BLaER1 treated with 17β-estradiol and CSF1 and Interleukin-3, amounts not matched to agents 10 nM and 100 nM (cell line): ENCODE results near the gene TMEM175.

Experiments
- H3K27ac ChIP-seq, 11 experiments: shearing (Covaris generic); formaldehyde crosslinking; 2 replicates each; pipeline ENCODE4 v1.8.1; 2022
- H3K27me3 ChIP-seq, 11 experiments: shearing (Covaris generic); formaldehyde crosslinking; 2 replicates each; pipeline ENCODE4 v1.8.1; 2022
- H3K36me3 ChIP-seq, 11 experiments: shearing (Covaris generic); formaldehyde crosslinking; 2 replicates each; pipeline ENCODE4 v1.8.1; 2022
- H3K4me1 ChIP-seq, 10 experiments: shearing (Covaris generic); formaldehyde crosslinking; 2 replicates each; pipeline ENCODE4 v1.8.1; 2022
- H3K4me2 ChIP-seq, 11 experiments: shearing (Covaris generic); formaldehyde crosslinking; 2 replicates each; pipeline ENCODE4 v1.8.1; 2022
- H3K4me3 ChIP-seq, 10 experiments: shearing (Covaris generic); formaldehyde crosslinking; 2 replicates each; pipeline ENCODE4 v1.8.1; 2022
- H3K9ac ChIP-seq, 11 experiments: shearing (Covaris generic); formaldehyde crosslinking; 2 replicates each; pipeline ENCODE4 v1.8.1; 2022
- H3K9me3 ChIP-seq, 11 experiments: shearing (Covaris generic); formaldehyde crosslinking; replicated peaks in 1 of 11; 2 replicates each; pipeline ENCODE4 v1.8.1; 2022
- H4K20me1 ChIP-seq, 11 experiments: shearing (Covaris generic); formaldehyde crosslinking; 2 replicates each; pipeline ENCODE4 v1.8.1; 2022
- Cebpa-rat ChIP-seq, 11 experiments: shearing (Covaris generic); IDR thresholded peaks; 2 replicates each; pipeline ENCODE4 v1.8.1; 2022

The TMEM175 gene

DNA sequence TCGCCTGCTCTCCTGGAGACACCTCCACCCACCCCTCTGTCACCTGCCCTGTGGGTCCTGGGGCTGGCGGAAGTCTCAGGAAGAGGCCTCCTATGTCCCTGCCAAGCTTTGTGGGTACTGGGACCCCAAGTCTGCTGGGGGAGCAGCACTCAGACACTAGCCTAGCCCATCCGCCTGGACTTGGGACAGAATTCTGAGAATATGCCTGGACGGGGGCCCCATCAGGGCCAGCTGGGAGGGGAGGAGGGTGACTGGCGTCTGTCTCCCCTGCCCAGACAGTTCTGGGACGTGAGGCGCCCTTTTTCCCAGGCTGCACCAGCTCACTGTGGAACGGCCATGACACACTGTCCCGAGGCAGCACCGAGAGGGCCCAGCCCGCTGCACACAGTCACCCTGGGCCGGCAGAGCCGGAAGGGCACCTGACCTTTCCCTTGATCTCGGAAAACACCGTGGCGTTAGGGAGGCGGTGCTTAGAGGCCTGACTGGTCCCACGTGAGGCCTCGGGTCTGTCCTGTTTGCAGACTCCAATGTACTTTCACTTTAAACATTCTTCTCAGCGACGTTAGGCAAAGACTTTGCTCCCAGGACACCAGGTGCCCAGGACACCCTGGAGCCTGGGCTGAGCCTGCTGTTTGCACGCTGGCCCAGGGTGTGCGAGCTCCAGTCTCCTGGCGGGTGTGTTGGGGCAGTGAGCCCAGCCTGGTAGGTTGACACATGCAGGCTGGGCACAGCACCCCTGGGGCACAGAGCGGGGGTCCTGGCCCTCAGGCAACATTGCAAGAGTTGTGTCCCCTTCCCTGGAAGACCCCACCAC, 60.2 kb downstream of the TMEM175 start:
- no peak for TF ChIP-seq Cebpa-rat (IDR thresholded peaks at IDR 0.05)
- peak overlapping the region in 1 of 11 experiments; percentile 31; a peak in 1 of 22 replicates for H3K9ac ChIP-seq
- no peak overlapping the region for H3K27ac ChIP-seq
- H3K36me3 ChIP-seq: peaks cover 0 to 31% (median 25%) of the 10 kb centered on the region in 11 experiments; a peak in 17 of 22 replicates
- no peak overlapping the region for H3K4me3 ChIP-seq
- H3K4me1 ChIP-seq: peaks cover 11 to 27% (median 19%) of the 10 kb centered on the region in 10 experiments; a peak in 19 of 20 replicates
- H3K9me3 ChIP-seq: no peaks in the 10 kb centered on the region
- peaks cover 24 to 31% (median 25%) of the 10 kb centered on the region in 11 experiments for H3K27me3 ChIP-seq
- no peak overlapping the region for H3K4me2 ChIP-seq
- H4K20me1 ChIP-seq: peaks cover 15 to 96% (median 86%) of the 10 kb centered on the region in 11 experiments; a peak in 21 of 22 replicates

DNA sequence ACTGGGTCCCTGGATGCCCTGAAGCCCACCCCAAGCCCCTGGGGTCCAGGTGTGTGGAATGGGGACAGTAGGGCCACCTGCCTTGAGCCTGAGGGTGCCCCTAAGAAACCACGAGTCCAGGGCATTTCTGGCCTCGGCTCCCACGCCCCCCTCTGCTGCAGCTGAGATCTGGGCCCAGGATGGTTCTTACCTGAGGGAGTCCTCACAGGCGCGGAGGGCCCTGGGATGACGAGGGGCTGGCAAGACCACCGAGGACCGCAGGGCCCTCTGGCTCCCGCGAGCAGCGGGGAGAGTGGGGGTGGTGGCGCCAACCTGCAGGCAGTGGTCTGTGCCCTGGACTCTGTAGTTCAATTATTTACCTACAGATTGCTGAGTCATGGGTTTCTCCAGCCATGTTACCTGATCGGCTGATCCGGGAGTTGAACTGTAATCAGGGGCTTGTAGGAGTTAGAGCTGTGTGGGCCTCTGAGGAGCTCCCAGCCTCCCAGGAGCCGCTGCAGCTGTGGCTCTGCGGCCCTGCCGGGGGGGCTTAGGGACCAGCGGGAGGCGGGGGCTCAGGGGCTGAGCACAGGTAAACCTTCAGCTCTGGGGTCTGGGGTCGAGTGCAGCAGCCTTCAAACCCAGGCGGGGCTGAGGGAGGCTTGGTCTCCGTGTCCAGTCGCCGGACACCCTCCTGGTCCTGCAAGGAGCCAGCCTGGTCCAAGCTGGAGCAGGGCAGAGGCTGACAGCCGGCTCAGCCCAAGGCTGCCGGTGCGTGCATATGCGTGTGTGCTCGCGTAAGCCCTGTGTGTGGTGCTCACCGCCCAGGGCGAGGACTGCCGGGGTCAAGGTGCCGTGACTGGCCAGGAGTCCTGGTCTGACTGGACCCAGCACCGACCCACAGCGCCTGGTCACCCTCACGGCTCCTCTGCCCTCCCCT, 61.1 kb downstream of the TMEM175 start, which contains the start of gene SLC26A1:
SLC26A1 (minus strand) TSS at position 294 of the 919 bp plus-strand sequence. CDS start 1,701 bp downstream, outside the sequence.
- H3K9ac ChIP-seq: peak within 1 kb of the TSS in 1 of 11 experiments; percentile 31; a peak in 1 of 22 replicates
- no peaks in the 10 kb centered on the region for H3K9me3 ChIP-seq
- peaks cover 0 to 31% (median 25%) of the 10 kb centered on the region in 11 experiments; a peak in 17 of 22 replicates for H3K36me3 ChIP-seq
- H3K27me3 ChIP-seq: peaks cover 33 to 39% (median 34%) of the 10 kb centered on the region in 11 experiments
- H3K27ac ChIP-seq: no peak within 1 kb of the TSS
- peaks cover 19 to 96% (median 86%) of the 10 kb centered on the region in 11 experiments; a peak in 21 of 22 replicates for H4K20me1 ChIP-seq
- TF ChIP-seq Cebpa-rat (IDR thresholded peaks at IDR 0.05): no peak
- peaks cover 6 to 22% (median 18%) of the 10 kb centered on the region in 10 experiments; a peak in 18 of 20 replicates for H3K4me1 ChIP-seq
- H3K4me3 ChIP-seq: no peak within 1 kb of the TSS
- H3K4me2 ChIP-seq: no peak within 1 kb of the TSS

DNA sequence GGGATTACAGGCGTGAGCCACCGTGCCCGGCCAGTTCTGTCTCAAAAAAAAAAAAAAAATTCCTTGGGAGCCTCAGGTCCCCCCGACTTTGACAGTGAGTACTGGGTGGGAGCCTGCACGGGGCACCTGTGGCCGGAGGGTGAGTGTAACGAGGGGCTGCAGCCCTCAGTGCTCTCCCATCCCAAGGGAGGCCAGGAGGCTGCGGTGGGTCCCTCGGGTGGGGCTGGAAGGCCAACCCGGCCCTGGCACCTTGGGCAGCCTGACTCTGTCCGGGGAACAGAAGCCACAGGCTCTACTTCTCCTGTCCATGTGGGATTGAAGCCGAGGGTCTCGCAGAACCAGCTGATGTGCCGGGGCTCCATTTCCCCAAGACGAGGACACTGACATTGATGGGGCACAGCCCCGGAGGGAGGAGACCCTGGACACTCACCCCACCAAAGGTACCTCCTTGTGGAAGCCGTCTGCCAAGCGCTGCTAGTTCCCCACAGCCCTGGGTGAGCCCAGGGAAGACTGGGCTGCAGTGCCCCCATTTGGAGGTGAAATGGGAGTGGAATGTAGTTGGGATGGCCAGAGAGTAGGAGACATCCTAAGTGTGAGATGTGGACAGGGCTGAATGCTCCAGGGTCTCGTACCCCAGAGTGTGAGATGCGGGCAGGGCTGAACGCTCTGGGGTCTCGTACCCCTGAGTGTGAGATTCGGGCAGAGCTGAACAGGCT, 63.2 kb downstream of the TMEM175 start:
- Histone ChIP-seq H3K9ac (no peak overlapping the region), H3K27ac (no peak overlapping the region), H4K20me1 (peaks cover 19 to 96% (median 84%) of the 10 kb centered on the region in 11 experiments; a peak in 21 of 22 replicates), H3K4me2 (no peak overlapping the region), H3K4me3 (no peak overlapping the region), H3K4me1 (peaks cover 12 to 36% (median 26%) of the 10 kb centered on the region in 10 experiments; a peak in 18 of 20 replicates), H3K27me3 (peaks cover 54 to 60% (median 55%) of the 10 kb centered on the region in 11 experiments), H3K36me3 (peaks cover 0 to 16% (median 12%) of the 10 kb centered on the region in 11 experiments; a peak in 15 of 22 replicates), H3K9me3 (no peaks in the 10 kb centered on the region)
- no peak for TF ChIP-seq Cebpa-rat (IDR thresholded peaks at IDR 0.05)

DNA sequence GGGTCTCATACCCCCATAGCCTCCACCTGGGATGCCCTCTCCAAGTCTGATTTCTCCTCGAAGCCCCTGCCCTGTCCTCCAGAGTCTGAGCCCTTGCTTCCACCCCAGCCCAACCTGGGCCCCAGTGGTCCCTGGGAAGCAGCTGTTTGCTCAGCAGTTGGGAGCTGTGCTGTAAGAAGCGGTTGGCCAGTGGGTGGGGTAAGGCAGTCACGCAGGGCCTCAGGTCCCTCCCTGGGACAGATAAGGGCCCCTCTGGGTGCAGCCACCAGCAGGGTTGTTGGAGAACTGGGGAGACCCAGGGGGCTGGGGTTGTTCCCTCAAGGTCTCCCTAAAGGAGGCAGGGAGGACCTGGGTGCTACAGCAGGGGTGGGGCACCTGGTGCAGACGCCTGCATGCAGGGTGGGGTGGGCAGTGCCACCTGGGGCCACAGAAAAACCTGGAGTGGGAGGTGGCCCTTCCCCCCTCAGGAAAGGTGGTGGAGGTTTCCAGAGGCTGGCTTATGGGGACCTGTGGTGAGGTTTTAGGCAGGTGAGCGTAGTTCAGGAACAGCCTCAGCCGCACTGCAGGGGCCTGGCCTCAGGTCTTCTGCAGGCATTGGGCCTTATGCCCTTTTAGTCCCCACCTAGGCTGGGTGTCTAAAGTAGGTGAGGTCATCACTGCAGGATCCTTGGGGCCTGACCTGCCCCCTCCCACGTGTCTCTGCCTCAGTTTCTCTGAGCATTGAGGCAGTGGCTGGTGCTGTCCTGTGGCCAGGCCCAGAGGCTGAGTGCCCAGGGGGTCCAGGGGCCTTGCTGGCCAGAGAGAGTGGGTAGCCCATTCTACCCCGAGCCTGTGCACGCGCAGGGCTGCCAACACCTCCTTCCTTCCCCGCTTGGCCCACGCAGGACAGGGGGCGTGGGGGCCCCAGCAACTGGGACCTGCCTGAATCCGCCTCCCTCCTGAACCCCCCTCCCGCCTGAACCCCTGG, 64.1 kb downstream of the TMEM175 start:
- Histone ChIP-seq H3K27me3 (peaks cover 62 to 69% (median 63%) of the 10 kb centered on the region in 11 experiments), H3K4me3 (no peak overlapping the region), H4K20me1 (peaks cover 19 to 96% (median 78%) of the 10 kb centered on the region in 11 experiments; a peak in 21 of 22 replicates), H3K4me2 (peak overlapping the region in 4 of 11 experiments; percentile 14 to 94 (median 86); a peak in 2 of 22 replicates), H3K9ac (no peak overlapping the region), H3K9me3 (no peaks in the 10 kb centered on the region), H3K36me3 (peaks cover 0 to 8% (median 4%) of the 10 kb centered on the region in 11 experiments; a peak in 11 of 22 replicates), H3K4me1 (peaks cover 12 to 37% (median 26%) of the 10 kb centered on the region in 10 experiments; a peak in 18 of 20 replicates), H3K27ac (no peak overlapping the region)
- no peak for TF ChIP-seq Cebpa-rat (IDR thresholded peaks at IDR 0.05)

DNA sequence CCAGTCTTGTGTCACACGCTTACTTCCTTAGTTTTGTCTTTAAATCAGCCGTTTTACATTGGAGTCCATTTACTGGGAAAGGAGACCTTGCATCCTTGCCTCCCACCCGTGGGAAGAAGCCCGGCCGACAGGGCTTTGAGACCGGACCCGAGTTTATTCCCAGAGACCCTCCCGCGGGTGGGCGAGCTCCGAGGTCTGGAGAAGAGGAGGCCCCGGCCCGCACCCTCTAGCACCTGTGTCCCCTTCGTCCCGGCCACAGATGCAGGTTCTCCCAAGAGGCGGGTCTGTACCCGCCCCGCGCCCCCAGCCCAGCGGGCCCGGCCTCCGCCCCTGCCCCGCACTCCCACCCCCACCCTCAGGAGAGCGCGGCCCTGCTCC, 64.7 kb downstream of the TMEM175 start:
- peaks cover 12 to 38% (median 26%) of the 10 kb centered on the region in 10 experiments; a peak in 18 of 20 replicates for H3K4me1 ChIP-seq
- H3K4me3 ChIP-seq: peak overlapping the region in 2 of 10 experiments; percentile 37 to 47; a peak in 3 of 20 replicates
- TF ChIP-seq Cebpa-rat (IDR thresholded peaks at IDR 0.05): no peak
- H4K20me1 ChIP-seq: peaks cover 19 to 96% (median 77%) of the 10 kb centered on the region in 11 experiments; a peak in 21 of 22 replicates
- peak overlapping the region in 4 of 11 experiments; percentile 14 to 94 (median 86); a peak in 6 of 22 replicates for H3K4me2 ChIP-seq
- peaks cover 0 to 2% (median 0%) of the 10 kb centered on the region in 11 experiments; a peak in 3 of 22 replicates for H3K36me3 ChIP-seq
- H3K27me3 ChIP-seq: peaks cover 69 to 75% (median 70%) of the 10 kb centered on the region in 11 experiments
- H3K27ac ChIP-seq: no peak overlapping the region
- no peak overlapping the region for H3K9ac ChIP-seq
- peaks cover 0 to 6% (median 0%) of the 10 kb centered on the region in 11 experiments; a peak in 4 of 22 replicates for H3K9me3 ChIP-seq

DNA sequence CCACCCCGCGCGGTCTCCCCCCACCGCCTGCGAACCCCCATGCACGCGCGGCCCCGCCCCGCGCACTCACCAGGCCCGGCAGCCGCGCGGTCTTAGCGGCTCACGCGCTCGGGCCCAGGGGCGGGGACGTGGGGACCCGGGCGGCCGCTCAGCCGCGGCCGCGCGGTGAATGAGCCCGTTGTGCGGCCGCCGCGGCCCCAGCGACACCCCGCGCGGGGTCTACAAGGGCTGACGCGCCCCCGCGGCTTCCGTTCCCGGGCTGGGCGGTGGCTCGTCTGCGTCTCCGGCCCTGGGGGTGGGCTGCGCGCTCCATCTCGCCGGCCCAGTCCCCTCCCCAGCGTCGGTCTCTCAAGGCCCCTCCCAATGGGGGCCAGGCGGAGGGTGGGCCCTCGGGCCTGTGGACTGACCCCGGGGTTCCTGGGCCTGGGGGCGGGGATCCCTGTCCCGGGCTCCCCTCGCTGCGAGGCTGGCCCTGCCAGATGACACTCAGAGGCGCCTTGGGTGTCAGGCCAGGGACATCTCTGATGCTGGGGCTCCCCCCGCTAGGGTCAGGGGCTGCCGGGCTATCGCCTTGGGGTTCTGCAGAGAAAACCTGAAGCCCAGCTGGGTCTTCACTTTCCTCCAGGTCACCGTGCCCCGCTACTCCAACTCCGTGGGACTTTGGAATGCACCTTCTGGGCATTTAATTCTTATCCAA, 65.3 kb downstream of the TMEM175 start:
- peaks cover 0 to 11% (median 0%) of the 10 kb centered on the region in 11 experiments; a peak in 5 of 22 replicates for H3K9me3 ChIP-seq
- H4K20me1 ChIP-seq: peaks cover 19 to 96% (median 77%) of the 10 kb centered on the region in 11 experiments; a peak in 21 of 22 replicates
- no peak for TF ChIP-seq Cebpa-rat (IDR thresholded peaks at IDR 0.05)
- H3K4me1 ChIP-seq: peaks cover 12 to 39% (median 25%) of the 10 kb centered on the region in 10 experiments; a peak in 18 of 20 replicates
- no peak overlapping the region for H3K27ac ChIP-seq
- H3K4me2 ChIP-seq: peak overlapping the region; percentile 55 to 94 (median 76)
- peak overlapping the region; percentile 28 to 59 (median 44); a peak in 13 of 20 replicates for H3K4me3 ChIP-seq
- no peaks in the 10 kb centered on the region for H3K36me3 ChIP-seq
- H3K27me3 ChIP-seq: peaks cover 74 to 81% (median 75%) of the 10 kb centered on the region in 11 experiments
- H3K9ac ChIP-seq: peak overlapping the region in 8 of 11 experiments; percentile 10 to 66 (median 42); a peak in 7 of 22 replicates
